ENCODE results near the gene COMMD3. TPM values are rescaled to one million over a fixed set of nuclear protein-coding genes. Genes with fewer than 3 reads are reported as not detected.
"Not testable (repeated sequence)": the region's sequence is repeated elsewhere in the genome, so short reads cannot be mapped to it uniquely, and the experiment has no call there.

COMMD3 gene
- polyA plus RNA-seq (ENCODE audit: insufficient read depth in 1 of 5, insufficient read length in 5 of 5, low replicate concordance in 1 of 5) = 10 to 100 TPM; 70.5 to 97.5 (median 81.2) TPM
- long read RNA-seq, donor 1, transcript COMMD3-205 (5 exons, 1,407 nt) = minor isoform, 8 of 70 reads
- long read RNA-seq, donor 1, transcript COMMD3-201 (8 exons, 1,342 nt) = major isoform, 37 of 70 reads
- long read RNA-seq, donor 1, partial matches to known transcripts = 17 of 70 reads
- long read RNA-seq, donor 1, other reads (novel, unspliced or antisense) = 0 of 70 reads
- long read RNA-seq, donor 2, transcript COMMD3-201 (8 exons, 1,342 nt) = major isoform, 27 of 29 reads
- long read RNA-seq, donor 2, partial matches to known transcripts = 0 of 29 reads
- long read RNA-seq, donor 2, other reads (novel, unspliced or antisense) = 0 of 29 reads
- long read RNA-seq, donor 3, transcript COMMD3-201 (8 exons, 1,342 nt) = major isoform, 27 of 36 reads
- long read RNA-seq, donor 3, partial matches to known transcripts = 0 of 36 reads
- long read RNA-seq, donor 3, other reads (novel, unspliced or antisense) = 5 of 36 reads
- long read RNA-seq, donor 4, transcript COMMD3-201 (8 exons, 1,342 nt) = major isoform, 18 of 23 reads
- long read RNA-seq, donor 4, partial matches to known transcripts = 0 of 23 reads
- long read RNA-seq, donor 4, other reads (novel, unspliced or antisense) = 0 of 23 reads
- long read RNA-seq, donor 5, transcript COMMD3-201 (8 exons, 1,342 nt) = major isoform, 61 of 74 reads
- long read RNA-seq, donor 5, transcript COMMD3-206 (4 exons, 1,344 nt) = minor isoform, 5 of 74 reads
- long read RNA-seq, donor 5, partial matches to known transcripts = 0 of 74 reads
- long read RNA-seq, donor 5, other reads (novel, unspliced or antisense) = 0 of 74 reads
- long read RNA-seq, donor 6, transcript COMMD3-201 (8 exons, 1,342 nt) = major isoform, 34 of 39 reads
- long read RNA-seq, donor 6, partial matches to known transcripts = 0 of 39 reads
- long read RNA-seq, donor 6, other reads (novel, unspliced or antisense) = 0 of 39 reads
- long read RNA-seq, donor 7, transcript COMMD3-201 (8 exons, 1,342 nt) = major isoform, 21 of 29 reads
- long read RNA-seq, donor 7, partial matches to known transcripts = 0 of 29 reads
- long read RNA-seq, donor 7, other reads (novel, unspliced or antisense) = 0 of 29 reads
- long read RNA-seq, donor 8, transcript COMMD3-201 (8 exons, 1,342 nt) = major isoform, 10 of 10 reads
- long read RNA-seq, donor 8, partial matches to known transcripts = 0 of 10 reads
- long read RNA-seq, donor 8, other reads (novel, unspliced or antisense) = 0 of 10 reads

DNA sequence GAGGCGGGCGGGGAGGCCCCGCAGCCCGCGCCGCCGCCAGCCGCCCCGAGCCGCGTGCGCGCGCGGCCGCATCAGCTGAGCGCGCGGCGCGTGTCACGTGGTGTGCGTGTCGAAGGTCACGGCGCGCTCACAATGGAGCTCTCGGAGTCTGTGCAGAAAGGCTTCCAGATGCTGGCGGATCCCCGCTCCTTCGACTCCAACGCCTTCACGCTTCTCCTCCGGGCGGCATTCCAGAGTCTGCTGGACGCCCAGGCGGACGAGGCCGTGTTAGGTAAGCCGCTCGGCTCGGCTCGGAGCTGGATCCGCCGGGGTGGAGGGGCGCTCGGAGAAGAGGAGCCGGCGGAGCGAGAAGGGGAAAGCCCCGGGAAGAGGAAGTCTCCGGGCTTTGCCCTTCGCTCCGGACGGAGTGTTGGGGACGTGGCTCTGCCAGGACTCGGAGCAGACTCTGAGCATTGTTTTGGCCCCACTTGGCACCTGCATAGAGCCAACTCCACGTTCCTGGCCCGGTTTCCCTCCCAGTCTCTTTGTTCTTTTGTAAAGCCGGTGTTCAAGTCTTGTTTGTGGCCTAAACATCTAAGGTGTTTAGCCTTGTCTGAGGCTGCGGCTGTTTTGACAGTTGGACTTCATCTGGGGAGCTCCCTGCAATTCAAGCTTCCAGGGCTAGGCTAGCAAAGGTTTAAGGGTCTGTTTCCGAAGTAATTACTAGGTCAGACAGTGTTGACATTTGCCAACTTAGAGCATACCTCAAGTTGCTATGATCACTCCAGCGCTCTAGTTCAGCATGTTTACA, at the start of gene COMMD3:
COMMD3 (plus strand) TSS at position 103 of the 790 bp plus-strand sequence; CDS start at position 133, 30 bp downstream.
- DNase-seq = peak; percentile 92 to 93

DNA sequence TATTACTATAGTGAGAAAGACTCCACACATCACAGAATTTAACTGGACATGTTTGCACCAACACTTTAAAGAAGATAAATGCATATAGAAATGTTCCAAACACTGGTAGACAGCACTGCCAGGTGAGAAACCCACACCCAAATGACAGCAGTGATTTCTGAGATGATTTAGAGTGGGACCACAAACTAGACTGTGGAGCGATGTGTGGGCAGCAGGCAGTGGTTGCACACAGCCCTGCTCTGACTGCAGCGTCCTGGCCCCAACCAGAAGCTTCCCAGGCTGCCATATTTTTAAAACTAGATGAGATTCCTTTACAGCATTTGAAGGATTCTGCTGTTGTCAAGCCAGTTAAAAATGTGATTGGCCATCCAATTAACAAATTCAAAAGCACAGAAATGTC, 47.7 kb upstream of the COMMD3 start:
- no peak for DNase-seq

DNA sequence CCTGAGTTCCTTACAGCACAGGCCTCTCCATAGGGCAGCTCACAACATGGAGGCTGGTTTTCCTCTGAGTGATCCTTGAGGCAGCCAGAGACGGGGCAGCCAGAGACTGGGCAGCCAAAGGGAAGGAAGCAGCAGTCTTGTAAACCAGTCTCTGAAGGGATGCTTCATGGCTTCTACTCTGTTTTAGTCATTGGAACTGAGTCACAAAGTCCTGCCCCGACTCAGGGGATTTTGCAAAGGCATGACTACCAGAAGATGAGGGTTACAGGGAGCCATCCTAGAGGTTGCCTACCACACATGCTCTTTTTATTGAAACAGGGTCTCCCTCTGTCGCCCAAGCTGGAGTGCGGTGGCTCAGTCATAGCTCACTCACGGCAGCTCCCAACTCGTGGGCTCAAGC, 44.4 kb upstream of the COMMD3 start:
- no peak for DNase-seq

DNA sequence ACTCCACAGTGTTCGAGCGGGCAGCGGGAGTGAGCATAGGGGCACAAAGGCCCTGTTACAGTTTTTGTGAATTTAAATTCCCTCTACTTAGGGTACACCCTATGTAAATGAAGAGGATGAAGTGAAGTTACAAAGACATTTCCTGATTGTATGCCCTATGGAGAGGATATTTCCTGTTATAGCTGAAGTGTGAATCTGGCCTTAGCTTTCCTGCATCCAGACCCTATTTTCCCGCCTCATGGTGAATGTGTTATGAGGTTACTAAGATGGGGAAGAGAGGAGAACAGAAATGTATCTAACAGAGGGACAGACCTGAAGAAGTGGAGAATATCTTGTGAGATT, 37.8 kb upstream of the COMMD3 start:
- no peak for DNase-seq

DNA sequence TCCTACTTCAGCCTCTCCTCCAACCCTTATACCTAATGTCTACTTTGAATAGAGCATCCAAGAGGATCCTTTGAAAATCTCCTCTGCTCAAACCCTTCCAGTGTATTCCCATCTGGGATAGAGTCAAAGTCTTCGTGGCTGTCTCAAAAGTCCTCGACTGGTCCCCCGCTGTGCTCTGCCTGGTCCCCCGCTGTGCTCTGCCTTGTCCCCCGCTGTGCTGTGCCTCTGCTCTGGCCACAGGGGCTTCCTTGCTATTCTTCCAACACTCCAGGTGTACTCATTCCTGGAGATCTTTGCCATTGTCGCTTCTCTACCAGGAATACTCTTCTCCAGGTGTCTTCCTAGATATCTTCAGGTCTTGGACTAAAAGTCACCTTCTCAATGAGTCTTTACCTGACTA, 36.1 kb upstream of the COMMD3 start:
- no peak for DNase-seq

DNA sequence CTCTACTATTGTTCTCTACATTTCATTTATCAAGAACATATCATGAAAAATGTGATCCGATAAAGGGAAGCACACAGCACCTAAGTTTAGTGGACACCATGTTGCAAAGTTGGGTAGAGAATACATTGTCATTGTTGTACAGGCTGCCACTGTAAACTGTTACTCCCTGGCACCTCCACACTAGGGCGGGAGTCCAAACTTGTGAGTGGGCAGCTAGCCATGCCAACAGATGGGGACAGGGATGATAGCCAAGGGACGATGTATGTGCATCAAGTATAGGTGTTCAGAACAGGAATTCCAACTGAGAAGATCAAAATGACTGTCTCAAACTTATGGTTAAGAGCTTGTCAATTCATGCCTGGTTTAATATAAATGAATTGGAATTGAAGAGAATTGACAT, 31.1 kb upstream of the COMMD3 start:
- no peak for DNase-seq

DNA sequence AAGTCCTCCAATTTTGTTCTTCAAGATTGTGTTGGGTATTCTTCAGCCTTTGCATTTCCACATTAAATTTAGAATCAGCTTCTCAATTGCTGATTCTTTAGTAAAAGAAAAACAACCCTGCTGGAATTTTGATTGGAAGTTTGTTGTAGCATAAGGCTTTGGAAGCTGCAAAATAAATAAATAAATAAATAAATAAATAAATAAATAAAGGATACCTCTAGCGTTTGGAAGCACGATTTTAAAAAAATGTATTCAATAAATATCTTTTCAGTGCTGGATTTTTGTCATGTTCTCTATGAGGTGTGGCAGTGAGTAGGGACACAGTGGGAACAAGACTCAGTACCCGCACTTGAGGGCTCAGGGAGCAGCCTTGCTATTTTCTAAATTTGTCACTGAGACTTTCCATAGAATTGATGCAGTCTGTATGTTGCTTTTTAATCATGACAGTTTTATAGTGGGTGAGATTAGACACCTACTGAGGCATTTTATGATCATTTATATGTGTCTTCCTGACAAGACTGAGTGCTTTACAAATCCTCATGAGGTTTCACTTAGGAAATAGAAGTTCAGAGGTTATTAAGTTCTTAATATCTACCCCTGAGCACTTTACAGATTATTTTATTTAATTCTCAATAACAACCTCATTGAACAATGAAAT, 22.3 kb upstream of the COMMD3 start:
- DNase-seq = no peak

DNA sequence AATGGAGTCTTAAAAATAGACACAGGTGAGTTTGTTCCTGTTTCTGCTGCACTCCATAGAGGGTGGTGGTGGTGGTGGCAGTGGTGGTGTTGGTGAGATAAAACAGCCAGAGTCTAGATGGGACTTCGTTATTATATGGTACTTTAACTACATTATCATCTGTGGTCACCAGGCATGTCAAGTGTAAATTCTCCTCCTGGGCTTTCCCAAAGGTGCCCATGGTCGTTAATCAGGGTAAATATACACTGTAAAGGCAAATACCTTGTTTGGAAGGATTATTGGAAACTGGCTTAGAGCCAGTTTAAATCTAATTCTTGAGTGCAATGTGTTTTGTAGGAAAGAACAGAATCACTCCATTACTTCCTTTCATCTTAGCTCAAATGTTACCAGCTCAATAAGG, 21.5 kb upstream of the COMMD3 start:
- no peak for DNase-seq

DNA sequence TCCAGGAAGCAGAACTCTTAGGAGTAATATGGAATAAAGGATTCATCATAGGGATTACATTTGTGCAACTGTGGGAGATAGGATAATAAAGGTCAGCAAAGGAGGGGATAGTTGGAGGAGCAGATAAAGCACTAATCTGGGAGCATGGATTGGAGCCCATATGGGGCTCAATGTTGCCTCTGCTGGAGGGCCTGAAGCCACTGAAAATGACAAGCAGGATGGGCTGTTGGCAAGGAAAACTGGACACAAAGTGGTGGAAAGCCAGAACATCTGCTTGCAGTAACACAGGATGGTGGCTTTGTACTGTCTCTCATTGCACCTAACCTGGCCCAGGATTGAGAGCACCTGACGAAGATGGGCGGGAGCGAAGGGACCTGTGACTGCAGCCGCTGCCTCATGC, 15.0 kb upstream of the COMMD3 start:
- no peak for DNase-seq

DNA sequence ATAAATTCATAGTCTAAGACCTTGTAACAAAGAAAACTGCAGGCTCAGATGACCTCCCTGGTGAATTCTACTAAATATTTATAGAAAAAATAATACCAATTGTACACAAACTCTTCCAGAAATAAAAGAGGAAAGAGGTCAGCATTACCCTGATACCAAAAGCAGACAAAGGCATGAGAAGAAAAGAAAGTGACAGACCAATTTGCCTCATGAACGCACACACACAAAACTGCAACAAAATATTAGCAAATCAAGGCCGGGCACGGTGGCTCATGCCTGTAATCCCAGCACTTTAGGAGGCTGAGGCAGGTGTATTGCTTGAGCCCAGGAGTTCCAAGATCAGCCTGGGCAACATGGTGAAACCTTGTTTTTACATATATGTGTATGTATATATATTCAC, 12.7 kb upstream of the COMMD3 start:
- DNase-seq = no peak

DNA sequence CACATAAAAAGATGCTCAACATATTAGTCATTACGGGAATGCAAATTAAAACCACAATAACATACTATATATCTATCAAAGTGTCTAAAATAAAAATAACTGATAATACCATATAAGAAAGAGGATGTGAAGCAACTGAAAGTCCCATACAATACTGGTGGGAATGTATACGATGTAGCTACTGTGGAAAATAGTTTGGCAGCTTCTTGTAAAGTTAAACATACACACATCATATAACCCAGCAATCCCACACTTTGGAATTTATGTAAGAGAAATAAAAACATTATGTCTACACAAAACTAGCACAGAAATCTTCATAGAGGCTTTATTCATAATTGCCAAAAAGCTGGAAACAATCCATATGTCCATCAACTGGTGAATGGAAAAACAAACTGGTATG, 10.5 kb upstream of the COMMD3 start:
- DNase-seq = no peak

DNA sequence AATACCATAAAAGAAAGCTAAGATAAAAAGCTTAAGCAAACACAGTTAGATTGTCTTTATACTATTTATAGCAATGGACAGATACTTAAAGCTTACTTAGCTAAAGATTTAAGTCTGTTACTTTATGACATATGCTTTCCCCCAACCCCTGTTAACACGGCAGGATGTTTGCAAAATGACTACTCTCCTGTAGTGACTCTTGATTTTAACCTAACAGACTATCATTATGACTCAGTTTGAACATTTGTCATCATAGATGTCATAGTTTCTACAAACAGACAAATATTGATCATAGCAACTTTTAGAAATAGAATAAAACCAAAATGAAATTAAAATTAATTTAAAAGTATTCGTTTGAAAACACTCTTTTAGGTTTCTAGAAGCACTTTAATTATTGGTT, 7.8 kb upstream of the COMMD3 start:
- no peak for DNase-seq

DNA sequence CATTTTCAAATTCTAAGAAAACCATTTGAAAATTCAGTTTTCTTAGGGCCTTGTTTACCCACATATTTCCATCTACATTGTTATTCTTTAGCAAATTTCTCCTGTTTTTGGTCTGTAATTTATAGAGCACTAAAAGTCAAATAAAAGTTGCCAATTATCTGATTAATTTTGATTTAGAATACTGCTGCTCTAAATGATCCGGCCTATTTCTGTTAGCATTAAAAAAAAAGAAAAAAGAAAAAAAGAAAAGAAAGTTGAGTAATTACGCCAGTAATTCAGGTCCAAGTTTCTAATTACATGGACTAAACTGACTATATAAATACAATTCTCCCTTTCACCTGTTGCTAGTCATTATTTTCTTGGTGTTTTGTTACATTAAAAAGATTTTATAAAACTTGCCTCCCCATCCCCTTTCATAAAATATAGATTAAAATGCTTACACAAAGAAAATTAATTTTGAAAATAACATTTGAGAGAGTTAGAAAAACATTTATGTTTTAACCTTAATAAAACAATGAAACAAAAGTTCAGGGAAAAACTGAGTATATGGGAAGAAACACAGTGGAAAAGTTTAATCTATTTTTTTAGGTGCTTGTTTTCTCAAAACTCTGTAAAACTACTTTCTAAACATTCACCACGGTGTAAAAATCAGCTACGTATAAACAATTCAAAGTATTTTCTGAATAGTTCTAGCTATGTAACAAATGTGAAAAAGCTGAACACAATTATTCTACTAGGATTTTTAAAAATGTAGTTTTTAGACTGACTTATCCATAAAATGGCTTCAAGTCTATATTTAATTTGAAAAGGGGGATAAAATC, 6.8 kb upstream of the COMMD3 start:
- DNase-seq = no peak

DNA sequence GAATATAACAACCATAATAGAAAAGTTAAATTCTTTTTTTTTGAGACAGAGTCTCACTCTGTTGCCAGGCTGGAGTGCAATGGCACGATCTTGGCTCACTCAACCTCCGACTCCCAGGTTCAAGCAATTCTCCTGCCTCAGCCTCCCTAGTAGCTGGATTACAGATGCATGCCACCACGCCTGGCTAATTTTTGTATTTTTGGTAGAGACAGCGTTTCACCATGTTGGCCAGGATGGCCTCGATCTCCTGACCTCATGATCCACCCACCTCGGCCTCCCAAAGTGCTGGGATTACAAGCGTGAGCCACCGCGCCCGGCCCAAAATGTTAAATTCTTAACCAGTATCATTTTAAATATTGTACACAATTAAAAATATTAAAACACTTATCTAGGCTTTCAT, 6.2 kb upstream of the COMMD3 start:
- not testable (repeated sequence) for DNase-seq

DNA sequence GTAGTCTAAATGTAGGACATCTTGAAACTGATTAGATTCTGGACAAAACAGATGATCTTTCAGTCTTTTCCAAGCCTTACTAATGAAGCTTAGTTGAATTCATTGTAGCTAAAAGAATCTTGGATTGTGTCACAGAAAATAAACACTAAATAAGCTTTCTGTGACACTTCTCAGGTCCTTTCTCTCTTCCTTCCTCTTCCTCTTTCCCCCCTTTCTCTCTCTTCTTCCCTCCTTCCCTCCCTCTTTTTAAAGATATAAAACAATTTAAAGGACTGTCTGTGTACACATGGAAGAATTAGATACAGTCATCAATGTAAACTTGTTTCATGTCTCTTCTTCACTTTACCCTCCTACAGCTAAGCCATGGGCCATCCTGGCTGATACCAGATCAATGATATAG, 5.3 kb upstream of the COMMD3 start:
- DNase-seq = no peak

DNA sequence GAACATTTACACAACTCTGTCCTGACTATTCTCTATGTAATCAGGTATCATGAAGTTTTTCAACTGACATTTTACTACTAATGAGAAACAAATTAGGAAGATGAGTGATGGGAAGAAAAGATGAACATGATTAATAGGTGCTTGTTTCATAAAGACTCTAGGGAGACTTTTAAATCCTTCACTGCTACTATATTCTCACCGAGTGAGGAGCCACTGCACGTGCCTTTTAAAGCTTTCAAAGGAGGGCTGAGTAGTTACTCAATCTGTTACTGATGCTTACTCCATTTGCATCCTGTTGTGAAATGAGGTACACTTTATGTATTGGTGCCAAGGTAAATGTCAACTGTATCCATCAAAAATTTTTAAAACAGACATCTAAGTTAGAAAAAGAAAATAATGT, 1.3 kb upstream of the COMMD3 start:
- no peak for DNase-seq

DNA sequence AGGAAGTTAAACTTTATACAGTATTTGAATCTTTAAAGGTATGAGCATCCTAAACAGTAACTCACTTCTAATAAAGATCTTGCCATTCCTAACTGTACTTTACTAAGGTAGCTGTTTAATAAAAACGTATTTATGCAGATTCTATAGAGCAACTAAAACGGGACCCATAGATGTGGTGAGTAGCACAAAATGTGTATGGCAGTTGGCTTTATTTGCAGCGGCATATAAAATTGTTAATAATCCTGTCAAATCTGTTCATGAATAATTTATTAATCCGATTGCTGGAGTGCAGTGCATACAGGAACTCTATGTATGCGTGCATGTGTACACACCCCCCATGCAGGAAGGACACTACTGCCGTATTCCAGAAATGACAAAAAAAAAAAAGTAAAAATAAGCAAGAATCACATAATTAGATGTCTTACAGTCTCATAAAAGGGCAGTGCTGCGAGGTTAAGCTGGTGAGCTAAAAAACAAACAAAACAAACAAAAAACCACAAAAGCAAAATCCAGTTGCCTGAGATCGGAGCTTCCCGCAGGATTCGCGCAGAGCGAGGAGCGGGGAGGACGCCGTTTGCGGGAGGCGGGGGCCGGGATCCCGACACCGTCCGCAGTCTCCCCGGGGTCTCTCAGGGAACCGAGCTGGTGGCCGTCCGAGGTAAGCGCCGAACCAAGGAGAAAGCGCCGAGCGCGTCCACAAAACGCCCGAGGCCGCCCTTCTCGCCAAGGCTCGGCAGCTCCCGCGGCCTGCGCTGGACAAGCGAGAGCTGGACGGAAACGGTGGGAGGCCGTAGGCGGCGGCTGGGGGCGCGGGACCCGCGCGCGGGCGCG, 518 bp upstream of the COMMD3 start:
- DNase-seq = no peak

DNA sequence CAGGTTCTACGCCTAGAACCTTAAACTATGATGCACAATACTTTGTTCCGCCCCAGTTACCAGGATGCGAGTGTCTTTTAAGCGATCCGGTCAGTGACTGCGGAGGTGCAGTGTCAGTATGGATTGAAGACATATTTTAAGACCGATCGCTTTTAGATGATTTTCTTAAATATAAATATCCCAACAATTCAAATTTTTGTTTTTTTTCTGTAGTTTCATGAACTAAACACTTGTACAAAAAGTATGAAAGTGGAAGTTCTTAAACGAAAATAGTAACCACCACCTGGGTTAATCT, 835 bp downstream of the COMMD3 start:
- no peak for DNase-seq
